ENCODE data around the gene ZFP92. TPM values are rescaled to one million over a fixed set of nuclear protein-coding genes. Genes with fewer than 3 reads are reported as not detected.

Gene ZFP92
- total and polyA plus RNA-seq, 4 donors, result 0.23 to 0.99 (median 0.81) TPM

GRCh38 chrX:153374426-153374825 lies 36.8 kb upstream of the ZFP92 start:
- intact Hi-C loops (cut with DNase I), result no loop called here
- ATAC-seq (ENCODE audit: low FRiP score) (no peak), DNase-seq (no peak)
- WGBS, 2 donors, result 53 to 62% methylated on average over 7 of the region's 7 CpGs
- H3K4me3 ChIP-seq (ENCODE audit: low read length in 2 of 2), result no peak overlapping the region
- no peaks in the 10 kb centered on the region for H3K4me1 ChIP-seq (ENCODE audit: control insufficient read depth in 1 of 2, insufficient read depth in 2 of 2, low read length in 2 of 2)
- H3K27ac ChIP-seq (ENCODE audit: low read depth in 1 of 2, low read length in 2 of 2), result no peak overlapping the region
- H3K36me3 ChIP-seq (ENCODE audit: control insufficient read depth in 1 of 2, insufficient read depth in 2 of 2, low read length in 1 of 2), result no peaks in the 10 kb centered on the region
- no peaks in the 10 kb centered on the region for H3K27me3 ChIP-seq (ENCODE audit: control insufficient read depth in 1 of 2, insufficient read depth in 2 of 2, low read length in 1 of 2)
- no peaks in the 10 kb centered on the region for H3K9me3 ChIP-seq (ENCODE audit: control insufficient read depth, low read length)

GRCh38 chrX:153375571-153375970 lies 35.7 kb upstream of the ZFP92 start:
- no peak for ATAC-seq (ENCODE audit: low FRiP score)
- no peak for DNase-seq
- H3K27ac ChIP-seq (ENCODE audit: low read depth in 1 of 2, low read length in 2 of 2), result no peak overlapping the region
- no peak overlapping the region for H3K4me3 ChIP-seq (ENCODE audit: low read length in 2 of 2)
- no peaks in the 10 kb centered on the region for H3K27me3 ChIP-seq (ENCODE audit: control insufficient read depth in 1 of 2, insufficient read depth in 2 of 2, low read length in 1 of 2)
- H3K9me3 ChIP-seq (ENCODE audit: control insufficient read depth, low read length), result no peaks in the 10 kb centered on the region
- intact Hi-C loops (cut with DNase I), result no loop called here
- 76 to 89% methylated on average over 5 of the region's 5 CpGs for WGBS, 2 donors
- no peaks in the 10 kb centered on the region for H3K4me1 ChIP-seq (ENCODE audit: control insufficient read depth in 1 of 2, insufficient read depth in 2 of 2, low read length in 2 of 2)
- H3K36me3 ChIP-seq (ENCODE audit: control insufficient read depth in 1 of 2, insufficient read depth in 2 of 2, low read length in 1 of 2), result no peaks in the 10 kb centered on the region

- Histone ChIP-seq H3K36me3 (ENCODE audit: control insufficient read depth in 1 of 2, insufficient read depth in 2 of 2, low read length in 1 of 2) (no peaks in the 10 kb centered on the region), H3K4me1 (ENCODE audit: control insufficient read depth in 1 of 2, insufficient read depth in 2 of 2, low read length in 2 of 2) (no peaks in the 10 kb centered on the region), H3K9me3 (ENCODE audit: control insufficient read depth, low read length) (no peaks in the 10 kb centered on the region), H3K27me3 (ENCODE audit: control insufficient read depth in 1 of 2, insufficient read depth in 2 of 2, low read length in 1 of 2) (no peaks in the 10 kb centered on the region), H3K27ac (ENCODE audit: low read depth in 1 of 2, low read length in 2 of 2) (no peak overlapping the region), H3K4me3 (ENCODE audit: low read length in 2 of 2) (no peak overlapping the region)
- DNase-seq (no peak), ATAC-seq (ENCODE audit: low FRiP score) (no peak)
- intact Hi-C loops (cut with DNase I), result no loop called here
- 85 to 94% methylated on average over 3 of the region's 3 CpGs for WGBS, 2 donors
Measured at GRCh38 chrX:153377727-153378126, 33.5 kb upstream of the ZFP92 start.

- no peaks in the 10 kb centered on the region for H3K27me3 ChIP-seq (ENCODE audit: control insufficient read depth in 1 of 2, insufficient read depth in 2 of 2, low read length in 1 of 2)
- WGBS, 2 donors, result 94 to 99% methylated on average over 4 of the region's 4 CpGs
- intact Hi-C loops (cut with DNase I), result no loop called here
Measured at GRCh38 chrX:153378607-153379006, 32.7 kb upstream of the ZFP92 start.

GRCh38 chrX:153379508-153379907 lies 31.8 kb upstream of the ZFP92 start:
- DNase-seq, result no peak
- Histone ChIP-seq H3K4me1 (ENCODE audit: control insufficient read depth in 1 of 2, insufficient read depth in 2 of 2, low read length in 2 of 2) (no peaks in the 10 kb centered on the region), H3K36me3 (ENCODE audit: control insufficient read depth in 1 of 2, insufficient read depth in 2 of 2, low read length in 1 of 2) (no peaks in the 10 kb centered on the region), H3K9me3 (ENCODE audit: control insufficient read depth, low read length) (no peaks in the 10 kb centered on the region), H3K4me3 (ENCODE audit: low read length in 2 of 2) (no peak overlapping the region), H3K27ac (ENCODE audit: low read depth in 1 of 2, low read length in 2 of 2) (no peak overlapping the region), H3K27me3 (ENCODE audit: control insufficient read depth in 1 of 2, insufficient read depth in 2 of 2, low read length in 1 of 2) (no peaks in the 10 kb centered on the region)
- intact Hi-C loops (cut with DNase I), result no loop called here
- no peak for ATAC-seq (ENCODE audit: low FRiP score)
- WGBS, 2 donors, result 82 to 96% methylated on average over 9 of the region's 9 CpGs

More at GRCh38 chrX:153378607-153379006, 32.7 kb upstream of the ZFP92 start:
- ATAC-seq (ENCODE audit: low FRiP score), result no peak
- Histone ChIP-seq H3K9me3 (ENCODE audit: control insufficient read depth, low read length) (no peaks in the 10 kb centered on the region), H3K27ac (ENCODE audit: low read depth in 1 of 2, low read length in 2 of 2) (no peak overlapping the region), H3K4me1 (ENCODE audit: control insufficient read depth in 1 of 2, insufficient read depth in 2 of 2, low read length in 2 of 2) (no peaks in the 10 kb centered on the region), H3K36me3 (ENCODE audit: control insufficient read depth in 1 of 2, insufficient read depth in 2 of 2, low read length in 1 of 2) (no peaks in the 10 kb centered on the region), H3K4me3 (ENCODE audit: low read length in 2 of 2) (no peak overlapping the region)
- DNase-seq, result no peak

GRCh38 chrX:153379971-153380581 lies 31.2 kb upstream of the ZFP92 start:
- Histone ChIP-seq H3K4me1 (ENCODE audit: control insufficient read depth in 1 of 2, insufficient read depth in 2 of 2, low read length in 2 of 2) (no peaks in the 10 kb centered on the region), H3K27ac (ENCODE audit: low read depth in 1 of 2, low read length in 2 of 2) (no peak overlapping the region), H3K9me3 (ENCODE audit: control insufficient read depth, low read length) (no peaks in the 10 kb centered on the region), H3K27me3 (ENCODE audit: control insufficient read depth in 1 of 2, insufficient read depth in 2 of 2, low read length in 1 of 2) (no peaks in the 10 kb centered on the region), H3K36me3 (ENCODE audit: control insufficient read depth in 1 of 2, insufficient read depth in 2 of 2, low read length in 1 of 2) (no peaks in the 10 kb centered on the region), H3K4me3 (ENCODE audit: low read length in 2 of 2) (no peak overlapping the region)
- no peak for ATAC-seq (ENCODE audit: low FRiP score)
- DNase-seq, result no peak
- WGBS, 2 donors, result 80 to 86% methylated on average over 13 of the region's 13 CpGs
- intact Hi-C loops (cut with DNase I), result no loop called here

GRCh38 chrX:153380691-153381090 lies 30.6 kb upstream of the ZFP92 start:
- ATAC-seq (ENCODE audit: low FRiP score) (no peak), DNase-seq (no peak)
- 22 to 52% methylated on average over 9 of the region's 9 CpGs for WGBS, 2 donors
- no peak overlapping the region for H3K4me3 ChIP-seq (ENCODE audit: low read length in 2 of 2)
- H3K36me3 ChIP-seq (ENCODE audit: control insufficient read depth in 1 of 2, insufficient read depth in 2 of 2, low read length in 1 of 2), result no peaks in the 10 kb centered on the region
- H3K4me1 ChIP-seq (ENCODE audit: control insufficient read depth in 1 of 2, insufficient read depth in 2 of 2, low read length in 2 of 2), result no peaks in the 10 kb centered on the region
- intact Hi-C loops (cut with DNase I), result no loop called here
- H3K27ac ChIP-seq (ENCODE audit: low read depth in 1 of 2, low read length in 2 of 2), result no peak overlapping the region
- no peaks in the 10 kb centered on the region for H3K9me3 ChIP-seq (ENCODE audit: control insufficient read depth, low read length)
- no peaks in the 10 kb centered on the region for H3K27me3 ChIP-seq (ENCODE audit: control insufficient read depth in 1 of 2, insufficient read depth in 2 of 2, low read length in 1 of 2)

- H3K4me1 ChIP-seq (ENCODE audit: control insufficient read depth in 1 of 2, insufficient read depth in 2 of 2, low read length in 2 of 2), result no peaks in the 10 kb centered on the region
- no peaks in the 10 kb centered on the region for H3K36me3 ChIP-seq (ENCODE audit: control insufficient read depth in 1 of 2, insufficient read depth in 2 of 2, low read length in 1 of 2)
- no peak overlapping the region for H3K27ac ChIP-seq (ENCODE audit: low read depth in 1 of 2, low read length in 2 of 2)
- no peaks in the 10 kb centered on the region for H3K27me3 ChIP-seq (ENCODE audit: control insufficient read depth in 1 of 2, insufficient read depth in 2 of 2, low read length in 1 of 2)
- WGBS, 2 donors, result 49 to 58% methylated on average over 12 of the region's 12 CpGs
- intact Hi-C loops (cut with DNase I), result no loop called here
- ATAC-seq (ENCODE audit: low FRiP score) (peak; percentile 8), DNase-seq (no peak)
- no peak overlapping the region for H3K4me3 ChIP-seq (ENCODE audit: low read length in 2 of 2)
- no peaks in the 10 kb centered on the region for H3K9me3 ChIP-seq (ENCODE audit: control insufficient read depth, low read length)
Measured at GRCh38 chrX:153381684-153382532, 29.4 kb upstream of the ZFP92 start.
